ENCODE results near the gene HAUS8.

The HAUS8 gene

DNA sequence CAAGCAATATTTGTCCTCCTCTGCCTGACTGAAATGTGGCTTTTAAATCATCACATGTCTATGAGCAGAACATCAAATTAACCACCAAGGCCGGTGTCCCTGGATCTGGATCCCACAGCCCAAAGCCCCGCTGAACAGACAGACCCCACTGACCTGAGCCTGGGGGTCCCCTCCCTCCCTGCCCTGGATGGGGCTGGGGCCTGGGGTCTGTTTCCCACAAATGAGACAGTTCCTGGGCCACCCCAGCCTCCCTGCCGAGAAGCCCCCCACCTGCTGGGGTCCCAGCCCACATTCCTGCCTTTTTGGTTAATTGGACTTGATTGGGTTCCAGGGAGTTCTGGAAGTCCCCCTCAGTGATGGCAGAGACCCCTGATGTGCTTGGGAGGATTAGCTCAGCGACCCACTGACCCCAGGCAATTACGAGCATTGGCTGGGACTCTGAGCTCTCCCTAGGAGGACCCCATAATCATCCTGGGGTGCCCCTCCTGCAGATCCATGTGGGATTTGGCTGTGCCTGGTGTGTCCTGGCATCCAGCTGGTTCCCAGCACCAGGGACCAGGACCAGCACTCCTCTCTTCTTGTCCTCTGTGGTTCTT is 29.2 kb downstream of the HAUS8 start:
- TF ChIP-seq, protein P1, sequence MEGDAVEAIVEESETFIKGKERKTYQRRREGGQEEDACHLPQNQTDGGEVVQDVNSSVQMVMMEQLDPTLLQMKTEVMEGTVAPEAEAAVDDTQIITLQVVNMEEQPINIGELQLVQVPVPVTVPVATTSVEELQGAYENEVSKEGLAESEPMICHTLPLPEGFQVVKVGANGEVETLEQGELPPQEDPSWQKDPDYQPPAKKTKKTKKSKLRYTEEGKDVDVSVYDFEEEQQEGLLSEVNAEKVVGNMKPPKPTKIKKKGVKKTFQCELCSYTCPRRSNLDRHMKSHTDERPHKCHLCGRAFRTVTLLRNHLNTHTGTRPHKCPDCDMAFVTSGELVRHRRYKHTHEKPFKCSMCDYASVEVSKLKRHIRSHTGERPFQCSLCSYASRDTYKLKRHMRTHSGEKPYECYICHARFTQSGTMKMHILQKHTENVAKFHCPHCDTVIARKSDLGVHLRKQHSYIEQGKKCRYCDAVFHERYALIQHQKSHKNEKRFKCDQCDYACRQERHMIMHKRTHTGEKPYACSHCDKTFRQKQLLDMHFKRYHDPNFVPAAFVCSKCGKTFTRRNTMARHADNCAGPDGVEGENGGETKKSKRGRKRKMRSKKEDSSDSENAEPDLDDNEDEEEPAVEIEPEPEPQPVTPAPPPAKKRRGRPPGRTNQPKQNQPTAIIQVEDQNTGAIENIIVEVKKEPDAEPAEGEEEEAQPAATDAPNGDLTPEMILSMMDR (conservative IDR thresholded peaks at IDR 0.05): no peak
- no peak for TF ChIP-seq ZFX (IDR thresholded peaks at IDR 0.05)
- no peak overlapping the region for H3K27ac ChIP-seq

DNA sequence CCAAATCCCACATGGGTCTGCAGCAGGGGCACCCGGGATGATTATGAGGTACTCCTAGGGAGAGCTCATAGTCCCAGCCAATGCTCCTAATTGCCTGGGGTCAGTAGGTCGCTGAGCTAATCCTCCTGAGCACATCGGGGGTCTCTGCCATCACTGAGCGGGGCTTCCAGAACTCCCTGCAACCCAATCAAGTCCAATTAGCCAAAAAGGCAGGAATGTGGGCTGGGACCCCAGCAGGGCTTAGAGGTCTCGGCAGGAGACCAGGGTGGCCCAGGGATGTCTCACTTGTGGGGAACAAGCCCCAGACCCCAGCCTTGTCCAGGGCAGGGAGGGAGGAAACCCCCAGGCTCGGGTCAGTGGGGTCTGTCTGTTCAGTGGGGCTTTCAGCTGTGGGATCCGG is 31.5 kb downstream of the HAUS8 start:
- H3K27ac ChIP-seq: no peak overlapping the region
- TF ChIP-seq, protein P1 (conservative IDR thresholded peaks at IDR 0.05): no peak
- TF ChIP-seq ZFX (IDR thresholded peaks at IDR 0.05): no peak

DNA sequence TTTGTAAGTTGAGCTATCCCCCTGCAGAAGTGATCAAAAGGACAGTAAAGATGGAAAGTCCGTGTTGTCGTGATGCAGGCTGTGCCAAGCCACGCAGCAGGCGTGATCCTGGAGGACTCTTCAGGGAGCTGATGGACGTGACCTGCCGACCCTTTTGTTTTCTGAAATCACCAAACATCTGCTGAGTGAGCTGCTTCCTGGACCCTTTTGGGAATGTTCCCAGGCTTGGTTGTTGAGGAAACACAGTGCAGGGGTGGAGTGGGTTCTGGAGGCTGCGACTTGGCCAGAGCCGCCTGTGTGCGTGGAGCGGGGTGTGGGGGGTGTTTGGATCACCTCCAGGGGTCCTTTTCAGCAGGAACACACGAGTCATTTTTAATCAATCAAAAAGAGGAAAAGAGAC is 33.3 kb downstream of the HAUS8 start:
- TF ChIP-seq, protein P1 (conservative IDR thresholded peaks at IDR 0.05): no peak
- TF ChIP-seq ZFX (IDR thresholded peaks at IDR 0.05): no peak
- H3K27ac ChIP-seq: no peak overlapping the region

DNA sequence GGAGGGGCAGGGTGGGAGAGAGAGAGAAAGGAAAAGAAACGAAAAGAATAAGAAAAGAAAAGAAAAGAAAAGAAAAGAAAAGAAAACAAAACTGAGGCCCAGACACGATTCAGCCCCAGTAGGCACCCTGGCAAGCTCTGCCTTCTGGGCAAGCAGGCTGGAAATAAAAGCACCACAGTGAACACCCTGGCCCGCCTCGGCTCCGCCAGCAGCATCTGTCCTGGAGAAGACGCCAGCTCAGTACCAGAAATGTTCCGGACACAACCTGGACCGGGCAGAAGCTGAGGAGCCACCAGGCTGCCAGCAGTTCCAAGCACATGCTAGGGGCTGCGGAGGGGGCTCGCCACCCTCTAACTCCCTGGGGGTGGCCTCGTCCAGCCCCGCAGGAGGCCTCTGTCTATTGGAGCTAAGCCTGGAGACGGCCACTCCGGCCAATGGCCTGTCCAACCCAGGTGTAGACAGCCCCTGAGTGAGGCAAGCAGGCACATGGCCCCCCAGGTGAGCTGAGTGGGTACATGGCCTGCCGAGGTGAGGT is 37.2 kb downstream of the HAUS8 start:
- no peak for TF ChIP-seq ZFX (IDR thresholded peaks at IDR 0.05)
- TF ChIP-seq, protein P1 (conservative IDR thresholded peaks at IDR 0.05): no peak

DNA sequence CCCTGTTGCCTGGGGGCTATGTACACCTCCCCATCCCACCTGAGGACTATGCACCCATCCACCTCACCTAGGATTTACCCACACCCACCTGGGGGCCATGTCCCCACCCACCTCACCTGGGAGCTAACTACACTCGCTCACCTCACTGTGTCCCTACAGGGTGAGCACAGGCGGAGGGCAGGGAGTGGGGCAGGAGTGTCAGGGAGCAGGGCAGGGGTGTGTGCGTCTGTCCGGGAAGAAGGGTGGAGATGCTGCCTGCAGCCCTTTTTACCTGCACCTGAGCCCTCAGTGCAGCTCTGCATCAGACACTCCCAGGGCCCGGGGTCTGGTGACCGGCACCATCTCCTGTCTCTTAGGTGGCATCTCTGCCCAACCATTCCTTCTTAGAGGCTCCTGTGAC is 38.1 kb downstream of the HAUS8 start:
- no peak overlapping the region for H3K27ac ChIP-seq
- no peak for TF ChIP-seq ZFX (IDR thresholded peaks at IDR 0.05)
- TF ChIP-seq, protein P1 (conservative IDR thresholded peaks at IDR 0.05): no peak

More for the DNA sequence above, 37.2 kb downstream of the HAUS8 start:
- H3K27ac ChIP-seq: no peak overlapping the region

DNA sequence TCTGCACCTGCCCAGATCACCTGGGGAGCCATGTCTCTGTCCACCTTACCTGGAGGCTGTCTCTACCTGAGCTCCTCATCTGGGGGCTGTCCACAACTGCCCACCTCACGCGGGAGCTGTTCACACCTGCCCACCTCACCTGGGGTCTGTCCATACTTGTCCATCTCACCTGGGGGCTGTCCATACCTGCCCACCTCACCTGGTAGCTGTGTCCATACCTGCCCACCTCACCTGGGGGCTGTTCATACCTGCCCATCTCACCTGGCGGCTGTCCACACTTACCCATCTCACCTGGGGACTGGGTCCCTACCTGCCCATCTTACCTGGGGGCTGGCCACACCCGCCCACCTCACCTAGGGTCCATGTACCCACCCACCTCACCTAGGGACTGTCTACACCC is 38.6 kb downstream of the HAUS8 start:
- no peak for TF ChIP-seq ZFX (IDR thresholded peaks at IDR 0.05)
- TF ChIP-seq, protein P1 (conservative IDR thresholded peaks at IDR 0.05): no peak
- no peak overlapping the region for H3K27ac ChIP-seq

DNA sequence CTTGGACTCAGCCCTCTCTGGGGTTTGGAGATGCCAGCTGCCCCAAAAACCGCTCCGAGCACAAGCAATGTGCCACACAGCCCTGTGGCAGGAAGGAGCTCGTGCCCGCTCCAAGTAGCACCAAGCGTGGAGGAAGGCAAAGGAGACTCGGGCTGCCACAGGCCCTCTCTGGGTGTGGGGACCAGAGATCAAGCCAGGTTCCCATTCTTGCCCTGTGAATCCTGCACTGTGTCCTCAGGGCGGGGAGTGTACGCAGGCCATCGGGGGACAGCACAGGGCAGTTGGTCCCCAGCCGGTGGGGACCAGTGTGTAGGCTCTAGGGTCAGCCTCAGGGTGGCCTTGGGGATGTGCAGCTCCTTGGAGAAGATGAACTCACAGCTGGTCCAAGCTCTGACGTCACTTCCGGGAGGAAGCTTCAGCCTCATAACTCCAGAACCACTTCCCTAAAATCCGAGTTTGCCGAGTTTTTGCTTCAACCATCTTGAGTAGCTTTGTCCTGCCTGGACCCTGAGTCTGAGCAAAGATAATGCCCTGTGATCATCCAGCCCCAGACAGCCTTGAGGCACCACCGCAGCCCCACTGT is 39.3 kb downstream of the HAUS8 start:
- no peak for TF ChIP-seq ZFX (IDR thresholded peaks at IDR 0.05)
- TF ChIP-seq, protein P1 (conservative IDR thresholded peaks at IDR 0.05): no peak
- no peak overlapping the region for H3K27ac ChIP-seq
